Small intestine (tissue), 4 donors: ENCODE results near the gene GAA. TPM values are rescaled to one million over a fixed set of nuclear protein-coding genes. Genes with fewer than 3 reads are reported as not detected.

Source experiments
- polyA plus RNA-seq, 4 donors: library from polyadenylated mRNA; stranded (reverse) in 3 of 4; unstranded in 1 of 4; fragments of 200-250 nt in 3 of 4; fragments of 120-200 nt in 1 of 4; gene quantifications; one replicate each; pipeline versions ENCODE4 v1.2.1 to v1.2.3, GENCODE V29; 2013
- donor health status: healthy with polysubstance abuse.
- donor health status: Bipolar disorder and iron deficiency.
- donor health status: healthy.

The GAA gene
- polyA plus RNA-seq, 4 donors = 13.2 to 64.4 (median 21.3) TPM

Other genes with a start within 250 kb of the GAA start
- 10 to 100 TPM in 2 of 4 donors, 1 to 10 TPM in 2; 1.6 to 30.6 (median 15.2) TPM for gene TBC1D16, start 65.7 kb upstream of the GAA start, polyA plus RNA-seq
- gene CCDC40, start 64.9 kb upstream of the GAA start, polyA plus RNA-seq = 1 to 10 TPM in 2 of 4 donors, under 1 TPM in 2; 0.45 to 3.8 (median 1.0) TPM
- 10 to 100 TPM; 47.2 to 88.2 (median 67.3) TPM for gene EIF4A3, start 45.5 kb downstream of the GAA start, polyA plus RNA-seq
- gene CARD14, start 68.4 kb downstream of the GAA start, polyA plus RNA-seq = 1 to 10 TPM in 3 of 4 donors, under 1 TPM in 1; 0.81 to 3.1 (median 1.5) TPM
- gene SGSH, start 118.8 kb downstream of the GAA start, polyA plus RNA-seq = 10 to 100 TPM; 24.4 to 60.1 (median 34.5) TPM
- 10 to 100 TPM in 1 of 4 donors, 1 to 10 TPM in 3; 7.3 to 63.2 (median 8.4) TPM for gene SLC26A11, start 118.8 kb downstream of the GAA start, polyA plus RNA-seq
- 10 to 100 TPM; 35.4 to 71.4 (median 53.0) TPM for gene RNF213, start 159.3 kb downstream of the GAA start, polyA plus RNA-seq